ENCODE results near the gene POU6F1.

POU6F1 gene

DNA sequence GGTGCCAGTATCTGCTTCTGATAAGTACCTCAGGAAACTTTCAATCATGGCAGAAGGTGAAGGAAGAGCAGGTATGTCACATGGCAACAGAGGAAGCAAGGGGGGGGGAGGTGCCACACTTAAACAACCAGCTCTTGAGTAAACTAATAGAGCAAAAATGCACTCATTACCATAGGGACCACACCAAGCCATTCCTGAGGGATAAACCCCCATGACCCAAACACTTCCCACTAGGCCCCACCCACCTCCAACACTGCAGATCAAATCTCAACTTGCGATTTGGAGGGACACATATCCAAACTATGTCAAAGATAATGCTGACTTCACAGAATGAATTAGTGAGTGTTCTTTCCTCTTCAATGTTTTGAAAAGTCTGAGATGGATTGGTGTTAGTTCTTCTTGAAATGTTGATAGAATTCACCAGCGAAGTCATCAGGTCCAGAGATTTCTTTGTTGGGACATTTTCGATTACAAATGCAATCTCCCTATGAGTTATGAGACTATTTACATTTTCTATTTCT, 61.6 kb downstream of the POU6F1 start:
- no peak for DNase-seq

- DNase-seq = no peak
Observed at GRCh38 chr12:51152953-51153352, 64.9 kb downstream of the POU6F1 start.

DNA sequence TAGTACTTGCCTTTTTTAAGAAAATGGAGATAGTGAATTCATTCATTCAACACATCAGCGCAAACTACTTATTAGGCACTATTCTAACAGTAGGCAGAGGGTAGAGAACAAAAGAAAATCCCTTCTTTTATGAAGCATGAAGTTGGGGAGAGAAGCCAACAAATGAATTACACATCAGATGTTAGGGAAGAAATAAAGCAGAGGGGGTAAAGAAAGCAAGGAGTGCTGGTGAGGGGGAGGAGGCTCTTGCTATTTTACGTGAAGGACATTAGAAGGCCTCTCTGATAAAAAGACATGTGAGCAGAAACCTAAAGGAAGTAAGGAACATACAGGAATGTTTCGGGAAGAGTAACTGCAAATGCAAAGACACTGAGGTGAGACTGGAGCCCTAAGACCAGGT, 67.1 kb downstream of the POU6F1 start:
- DNase-seq = no peak

DNA sequence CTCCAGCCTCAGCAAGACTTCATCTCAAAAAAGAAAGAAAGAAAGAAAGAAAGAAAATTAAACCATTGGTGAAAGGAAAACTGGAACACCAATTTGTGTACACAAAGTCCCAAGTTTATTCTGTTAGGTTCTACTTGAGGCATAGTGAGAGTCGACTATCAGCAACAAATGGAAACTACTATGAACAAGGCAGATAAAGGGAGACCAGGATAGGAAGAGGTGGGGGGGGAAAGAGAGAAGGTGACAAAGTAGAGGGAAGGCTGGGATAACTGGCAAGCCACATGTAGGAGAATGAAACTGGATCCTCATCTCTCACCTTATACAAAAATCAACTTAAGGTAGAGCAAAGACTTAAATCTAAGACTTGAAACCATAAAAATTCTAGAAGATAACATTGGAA, 70.6 kb downstream of the POU6F1 start:
- no peak for DNase-seq

DNA sequence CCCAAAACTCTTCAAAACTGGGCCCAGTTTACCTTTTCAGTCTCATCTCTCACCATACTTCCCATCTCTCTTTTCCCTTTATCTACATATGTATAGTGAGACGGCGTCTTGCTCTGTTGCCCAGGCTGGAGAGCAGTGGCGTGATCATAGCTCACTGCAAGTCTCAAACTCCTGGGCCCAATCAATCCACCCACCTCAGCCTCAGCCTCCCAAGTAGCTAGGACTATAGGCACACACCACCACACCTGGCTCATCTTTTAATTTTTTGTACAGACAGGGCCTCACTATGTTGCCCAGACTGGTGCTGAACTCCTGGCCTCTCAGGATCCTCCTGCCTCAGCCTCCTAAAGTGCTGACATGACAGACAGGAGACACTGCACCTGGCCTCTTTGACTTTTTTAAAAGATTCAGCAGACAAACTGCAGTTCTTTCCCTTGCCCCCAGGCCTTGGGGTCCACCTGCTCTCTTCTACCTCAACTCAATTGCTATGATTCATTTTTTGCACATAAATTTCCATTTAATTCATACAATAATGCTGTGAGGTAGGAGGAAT, 78.5 kb downstream of the POU6F1 start:
- no peak for DNase-seq

Measured in NCI-H1417 (cell line).